GM19438 (cell line): Measurements from ENCODE around the gene TSPOAP1.

Experiments used
- ATAC-seq: cut with Tn5 transposase; IDR thresholded peaks from one replicate; pipeline ENCODE4 v1.9.1; 2021; ENCODE audit warnings: low read depth; ENCODE audit not compliant: unreplicated experiment

The TSPOAP1 gene

GRCh38 chr17:58328195-58329034 lies at the start of gene TSPOAP1:
TSPOAP1 (minus strand) TSS chr17:58328795; CDS start chr17:58327920, 875 bp downstream.
- ATAC-seq, result peak; percentile 19

- no peak for ATAC-seq
These were observed 49.1 kb upstream of the TSPOAP1 start for GRCh38 chr17:58377661-58378060.

GRCh38 chr17:58377093-58377601 lies 48.6 kb upstream of the TSPOAP1 start:
- ATAC-seq, result no peak

- no peak for ATAC-seq
These were observed 47.9 kb upstream of the TSPOAP1 start for GRCh38 chr17:58376472-58377000.

GRCh38 chr17:58375811-58376210 lies 47.2 kb upstream of the TSPOAP1 start:
- no peak for ATAC-seq

GRCh38 chr17:58375256-58375655 lies 46.7 kb upstream of the TSPOAP1 start:
- no peak for ATAC-seq

- ATAC-seq, result no peak
These were observed 45.3 kb upstream of the TSPOAP1 start for GRCh38 chr17:58373923-58374322.

GRCh38 chr17:58373003-58373402 lies 44.4 kb upstream of the TSPOAP1 start:
- ATAC-seq, result no peak

GRCh38 chr17:58371300-58371950 lies 42.8 kb upstream of the TSPOAP1 start:
- no peak for ATAC-seq

- ATAC-seq, result no peak
These were observed 42.1 kb upstream of the TSPOAP1 start for GRCh38 chr17:58370716-58371115.

- ATAC-seq, result no peak
These were observed 41.7 kb upstream of the TSPOAP1 start for GRCh38 chr17:58370309-58370708.

- ATAC-seq, result no peak
These were observed 40.8 kb upstream of the TSPOAP1 start for GRCh38 chr17:58369214-58370031.

GRCh38 chr17:58368860-58369213 lies 40.2 kb upstream of the TSPOAP1 start:
- ATAC-seq, result no peak

GRCh38 chr17:58367461-58367860 lies 38.9 kb upstream of the TSPOAP1 start:
- ATAC-seq, result no peak

- no peak for ATAC-seq
These were observed 37.5 kb upstream of the TSPOAP1 start for GRCh38 chr17:58365980-58366595.

- no peak for ATAC-seq
These were observed 36.8 kb upstream of the TSPOAP1 start for GRCh38 chr17:58365185-58365979.

GRCh38 chr17:58364270-58364942 lies 35.8 kb upstream of the TSPOAP1 start:
- no peak for ATAC-seq

GRCh38 chr17:58363457-58364185 lies 35.0 kb upstream of the TSPOAP1 start:
- ATAC-seq, result no peak
